T-helper 2 cell treated with Interferon-gamma antibody and Interleukin-4, amounts not matched to agents 5 μg/mL and 100 μg/mL, for 36 hours (primary cell): ENCODE results near the gene THSD7B.
"Not testable (repeated sequence)": the region's sequence is repeated elsewhere in the genome, so short reads cannot be mapped to it uniquely, and the experiment has no call there.

Experiments
- DNase-seq: peaks from one replicate; pipeline ENCODE4 v3.0.0; 2021; ENCODE audit warnings: low spot score
- H3K27ac Mint-ChIP-seq: one replicate; pipeline ENCODE4 v1.8.0; 2021; ENCODE audit warnings: mild to moderate bottlenecking, mixed read lengths
- H3K27me3 Mint-ChIP-seq: one replicate; pipeline ENCODE4 v1.8.0; 2021; ENCODE audit warnings: low read depth, mixed read lengths
- H3K36me3 Mint-ChIP-seq: one replicate; pipeline ENCODE4 v1.8.0; 2021; ENCODE audit warnings: low read depth, mixed read lengths
- H3K4me1 Mint-ChIP-seq: one replicate; pipeline ENCODE4 v1.8.0; 2021; ENCODE audit warnings: low read depth, mixed read lengths
- H3K4me3 Mint-ChIP-seq: one replicate; pipeline ENCODE4 v1.8.0; 2022; ENCODE audit warnings: mild to moderate bottlenecking, moderate library complexity, mixed read lengths
- H3K9me3 Mint-ChIP-seq: one replicate; pipeline ENCODE4 v1.8.0; 2021; ENCODE audit warnings: mixed read lengths

THSD7B gene

GRCh38 chr2:136932700-136933099 lies 167.4 kb downstream of the THSD7B start:
- no peaks in the 10 kb centered on the region for H3K36me3 Mint-ChIP-seq
- DNase-seq: no peak
- no peaks in the 10 kb centered on the region for H3K9me3 Mint-ChIP-seq

DNA sequence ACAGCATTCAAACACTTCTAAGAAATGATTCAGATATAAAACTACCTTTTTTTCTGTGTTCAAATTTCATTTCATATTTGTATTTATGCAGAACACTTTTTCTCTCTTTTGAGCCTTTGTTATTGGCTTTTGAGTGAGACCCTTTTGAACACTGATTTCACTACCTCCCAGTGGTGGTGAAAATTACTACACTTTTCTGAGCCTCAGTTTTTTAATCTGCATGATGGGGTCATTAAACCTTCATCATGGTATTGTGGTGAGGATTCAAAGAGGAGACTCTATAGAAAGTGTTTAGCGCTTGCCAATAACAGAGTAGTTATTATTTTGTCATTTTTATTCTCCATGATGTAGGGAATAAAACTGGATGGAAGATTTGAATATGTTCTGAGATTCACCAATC lies 169.8 kb downstream of the THSD7B start:
- H3K4me1 Mint-ChIP-seq: no peaks in the 10 kb centered on the region

More at GRCh38 chr2:136932700-136933099, 167.4 kb downstream of the THSD7B start:
- no peak overlapping the region for H3K27ac Mint-ChIP-seq
- H3K4me3 Mint-ChIP-seq: no peak overlapping the region
- no peaks in the 10 kb centered on the region for H3K27me3 Mint-ChIP-seq
- peaks cover 2% of the 10 kb centered on the region for H3K4me1 Mint-ChIP-seq

DNA sequence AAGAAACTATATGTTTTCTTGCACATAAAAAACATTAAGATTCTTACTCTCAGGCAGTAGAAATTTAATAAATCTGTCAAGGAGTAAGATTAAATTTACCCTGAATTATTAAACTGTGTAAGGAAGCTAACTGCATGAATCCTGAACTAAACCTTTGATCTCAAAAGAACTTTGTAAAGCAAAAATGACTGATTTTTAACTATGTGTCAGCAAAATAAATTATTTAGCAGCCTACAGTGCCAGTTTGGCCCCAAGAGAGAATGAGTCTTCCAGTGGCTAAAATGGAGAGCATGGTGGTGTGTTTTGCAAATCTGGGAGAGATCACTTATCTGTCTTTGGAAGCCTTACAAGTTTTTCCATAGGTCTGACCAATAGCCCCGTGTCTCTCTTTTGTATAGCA lies 190.7 kb downstream of the THSD7B start:
- H3K36me3 Mint-ChIP-seq: no peaks in the 10 kb centered on the region
- DNase-seq: no peak
- H3K9me3 Mint-ChIP-seq: no peaks in the 10 kb centered on the region
- no peak overlapping the region for H3K4me3 Mint-ChIP-seq
- H3K27me3 Mint-ChIP-seq: no peaks in the 10 kb centered on the region
- H3K4me1 Mint-ChIP-seq: no peaks in the 10 kb centered on the region
- no peak overlapping the region for H3K27ac Mint-ChIP-seq

More for the DNA sequence above, 169.8 kb downstream of the THSD7B start:
- Mint-ChIP-seq H3K36me3 (no peaks in the 10 kb centered on the region), H3K9me3 (no peaks in the 10 kb centered on the region), H3K4me3 (no peak overlapping the region), H3K27ac (no peak overlapping the region), H3K27me3 (no peaks in the 10 kb centered on the region)
- DNase-seq: no peak

- Mint-ChIP-seq H3K9me3 (no peaks in the 10 kb centered on the region), H3K4me1 (no peaks in the 10 kb centered on the region), H3K4me3 (no peak overlapping the region), H3K27me3 (no peaks in the 10 kb centered on the region), H3K27ac (no peak overlapping the region), H3K36me3 (no peaks in the 10 kb centered on the region)
- DNase-seq: no peak
Measured at GRCh38 chr2:136957044-136957443, 191.7 kb downstream of the THSD7B start.

- no peaks in the 10 kb centered on the region for H3K4me1 Mint-ChIP-seq
- DNase-seq: no peak
- H3K4me3 Mint-ChIP-seq: no peak overlapping the region
- no peaks in the 10 kb centered on the region for H3K36me3 Mint-ChIP-seq
- H3K27me3 Mint-ChIP-seq: no peaks in the 10 kb centered on the region
- no peaks in the 10 kb centered on the region for H3K9me3 Mint-ChIP-seq
- no peak overlapping the region for H3K27ac Mint-ChIP-seq
Measured at GRCh38 chr2:136962105-136962725, 196.9 kb downstream of the THSD7B start.

DNA sequence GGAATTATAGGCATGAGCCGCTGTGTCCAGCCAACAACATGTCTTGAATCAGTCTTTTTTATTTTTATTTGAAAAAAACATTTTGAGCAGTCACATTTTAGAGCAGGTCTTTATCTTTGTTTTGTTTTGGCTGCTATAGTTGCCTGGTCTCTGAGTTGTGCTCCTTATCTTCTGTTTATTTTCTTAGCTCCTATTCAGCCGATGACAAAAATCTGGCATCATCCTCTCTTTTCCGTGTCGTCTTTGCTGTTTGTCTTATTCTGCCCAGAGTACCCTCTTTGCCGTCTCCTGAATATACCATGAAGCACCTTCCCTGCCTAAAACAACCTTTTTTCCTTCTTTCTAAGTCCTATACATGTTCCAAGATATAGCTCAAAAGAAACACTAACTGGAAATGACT lies 201.1 kb downstream of the THSD7B start:
- Mint-ChIP-seq H3K9me3 (no peaks in the 10 kb centered on the region), H3K36me3 (no peaks in the 10 kb centered on the region), H3K4me3 (no peak overlapping the region), H3K27ac (no peak overlapping the region), H3K27me3 (no peaks in the 10 kb centered on the region), H3K4me1 (no peaks in the 10 kb centered on the region)
- DNase-seq: no peak

- Mint-ChIP-seq H3K4me3 (no peak overlapping the region), H3K27ac (no peak overlapping the region), H3K9me3 (no peaks in the 10 kb centered on the region), H3K27me3 (no peaks in the 10 kb centered on the region), H3K36me3 (no peaks in the 10 kb centered on the region), H3K4me1 (no peaks in the 10 kb centered on the region)
- DNase-seq: no peak
Measured at GRCh38 chr2:136980303-136980702, 215.0 kb downstream of the THSD7B start.

DNA sequence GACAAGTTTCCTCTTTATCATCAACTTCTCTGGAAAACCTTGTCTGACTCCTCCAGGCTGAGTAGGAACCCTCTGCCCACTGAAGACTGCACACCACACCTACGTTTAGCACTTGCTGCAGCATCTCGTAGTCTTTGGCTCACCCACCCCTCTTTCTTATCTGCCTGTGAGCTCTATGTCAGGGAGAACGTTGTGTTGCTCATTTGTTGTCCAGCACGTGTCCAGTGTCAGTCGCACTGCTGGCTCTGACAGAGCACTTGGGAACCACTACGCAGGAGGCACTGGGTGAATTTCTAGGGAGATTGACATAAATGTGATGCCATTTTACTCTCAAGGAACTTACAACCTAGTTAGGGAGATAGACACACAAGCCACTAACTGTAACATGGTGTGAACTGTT lies 216.3 kb downstream of the THSD7B start:
- H3K9me3 Mint-ChIP-seq, H3K27ac Mint-ChIP-seq, H3K4me1 Mint-ChIP-seq, H3K4me3 Mint-ChIP-seq, DNase-seq, H3K27me3 Mint-ChIP-seq, H3K36me3 Mint-ChIP-seq: not testable (repeated sequence)

DNA sequence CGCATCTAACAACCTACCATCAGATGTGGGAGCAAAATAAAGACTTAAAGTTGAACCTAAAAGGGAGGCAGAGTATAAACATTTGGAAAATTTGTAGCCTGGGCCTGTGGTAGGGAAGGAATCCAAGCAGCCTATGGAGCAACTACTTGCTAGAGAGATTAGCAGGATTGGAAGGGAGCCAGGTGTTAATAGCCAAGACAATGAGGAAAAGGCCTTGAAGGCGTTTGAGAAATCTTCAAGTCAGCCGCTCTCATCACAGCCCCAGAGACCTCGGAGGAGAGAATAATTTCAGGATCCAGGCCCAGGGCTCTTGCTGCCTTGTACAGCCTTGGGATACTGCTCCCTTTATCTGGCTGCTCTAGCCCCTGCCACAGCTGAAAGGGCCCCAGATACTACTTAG lies 219.7 kb downstream of the THSD7B start:
- Mint-ChIP-seq H3K27me3 (no peaks in the 10 kb centered on the region), H3K9me3 (no peaks in the 10 kb centered on the region), H3K27ac (no peak overlapping the region), H3K4me3 (no peak overlapping the region), H3K4me1 (no peaks in the 10 kb centered on the region), H3K36me3 (no peaks in the 10 kb centered on the region)
- DNase-seq: no peak

GRCh38 chr2:136986605-136987221 lies 221.4 kb downstream of the THSD7B start:
- H3K4me1 Mint-ChIP-seq: no peaks in the 10 kb centered on the region

GRCh38 chr2:136990316-136990715 lies 225.0 kb downstream of the THSD7B start:
- no peaks in the 10 kb centered on the region for H3K4me1 Mint-ChIP-seq
- H3K4me3 Mint-ChIP-seq: no peak overlapping the region
- H3K27ac Mint-ChIP-seq: no peak overlapping the region
- no peaks in the 10 kb centered on the region for H3K36me3 Mint-ChIP-seq
- H3K27me3 Mint-ChIP-seq: no peaks in the 10 kb centered on the region
- H3K9me3 Mint-ChIP-seq: no peaks in the 10 kb centered on the region
- no peak for DNase-seq

More at GRCh38 chr2:136986605-136987221, 221.4 kb downstream of the THSD7B start:
- no peak for DNase-seq
- Mint-ChIP-seq H3K36me3 (no peaks in the 10 kb centered on the region), H3K27me3 (no peaks in the 10 kb centered on the region), H3K27ac (no peak overlapping the region), H3K9me3 (no peaks in the 10 kb centered on the region), H3K4me3 (no peak overlapping the region)

DNA sequence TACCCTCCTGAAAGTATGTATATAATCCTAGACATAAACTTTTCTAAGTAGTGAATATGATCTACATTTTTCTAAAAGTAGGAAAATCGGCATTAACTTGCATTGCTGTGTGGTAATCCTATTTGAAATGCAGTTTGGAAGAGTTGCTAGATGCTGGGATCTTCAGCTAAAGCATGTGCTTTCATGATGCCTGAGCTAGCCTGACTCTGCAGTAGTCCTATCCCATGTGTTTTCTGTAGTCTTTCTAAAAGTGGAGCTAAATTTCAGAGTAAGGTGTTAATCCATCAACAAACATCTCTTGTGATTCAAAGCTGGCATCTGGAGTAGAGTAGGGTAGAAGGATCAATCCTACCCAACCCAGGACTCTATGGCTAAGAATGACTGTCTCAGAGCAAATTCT lies 229.4 kb downstream of the THSD7B start:
- DNase-seq: no peak
- H3K27ac Mint-ChIP-seq: no peak overlapping the region
- no peaks in the 10 kb centered on the region for H3K4me1 Mint-ChIP-seq
- no peak overlapping the region for H3K4me3 Mint-ChIP-seq
- H3K27me3 Mint-ChIP-seq: no peaks in the 10 kb centered on the region
- no peaks in the 10 kb centered on the region for H3K36me3 Mint-ChIP-seq
- no peaks in the 10 kb centered on the region for H3K9me3 Mint-ChIP-seq

DNA sequence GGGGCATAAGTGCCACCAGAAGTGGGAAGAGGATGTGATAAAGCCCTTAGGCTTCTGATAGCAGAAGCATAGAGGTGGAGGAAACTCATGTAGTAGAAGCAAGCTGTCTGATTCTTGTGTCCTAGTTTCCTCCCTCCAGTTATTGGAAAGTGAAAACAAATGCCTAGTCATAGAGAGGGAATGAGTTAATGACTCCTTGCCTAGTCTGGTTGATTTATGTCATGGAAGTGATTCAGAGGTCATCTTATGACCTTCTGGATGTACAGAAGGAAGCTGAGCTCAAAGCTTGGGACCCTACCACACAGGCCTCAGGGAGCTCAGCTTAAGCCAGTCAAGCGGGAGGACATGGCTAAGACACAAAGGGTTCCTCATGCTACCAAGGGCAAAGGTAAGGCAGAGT lies 232.2 kb downstream of the THSD7B start:
- no peak overlapping the region for H3K4me3 Mint-ChIP-seq
- DNase-seq: no peak
- H3K4me1 Mint-ChIP-seq: no peaks in the 10 kb centered on the region
- no peaks in the 10 kb centered on the region for H3K27me3 Mint-ChIP-seq
- no peak overlapping the region for H3K27ac Mint-ChIP-seq
- no peaks in the 10 kb centered on the region for H3K36me3 Mint-ChIP-seq
- no peaks in the 10 kb centered on the region for H3K9me3 Mint-ChIP-seq

- Mint-ChIP-seq H3K4me1 (no peaks in the 10 kb centered on the region), H3K27me3 (no peaks in the 10 kb centered on the region), H3K9me3 (no peaks in the 10 kb centered on the region), H3K36me3 (no peaks in the 10 kb centered on the region), H3K4me3 (no peak overlapping the region), H3K27ac (no peak overlapping the region)
- DNase-seq: no peak
Measured at GRCh38 chr2:137000811-137001210, 235.5 kb downstream of the THSD7B start.

- Mint-ChIP-seq H3K27ac (no peak overlapping the region), H3K27me3 (no peaks in the 10 kb centered on the region), H3K36me3 (no peaks in the 10 kb centered on the region), H3K9me3 (no peaks in the 10 kb centered on the region), H3K4me3 (no peak overlapping the region), H3K4me1 (no peaks in the 10 kb centered on the region)
- no peak for DNase-seq
Measured at GRCh38 chr2:137002896-137003295, 237.6 kb downstream of the THSD7B start.
